Measurements from ENCODE around the gene PIPOX.

PIPOX gene

DNA sequence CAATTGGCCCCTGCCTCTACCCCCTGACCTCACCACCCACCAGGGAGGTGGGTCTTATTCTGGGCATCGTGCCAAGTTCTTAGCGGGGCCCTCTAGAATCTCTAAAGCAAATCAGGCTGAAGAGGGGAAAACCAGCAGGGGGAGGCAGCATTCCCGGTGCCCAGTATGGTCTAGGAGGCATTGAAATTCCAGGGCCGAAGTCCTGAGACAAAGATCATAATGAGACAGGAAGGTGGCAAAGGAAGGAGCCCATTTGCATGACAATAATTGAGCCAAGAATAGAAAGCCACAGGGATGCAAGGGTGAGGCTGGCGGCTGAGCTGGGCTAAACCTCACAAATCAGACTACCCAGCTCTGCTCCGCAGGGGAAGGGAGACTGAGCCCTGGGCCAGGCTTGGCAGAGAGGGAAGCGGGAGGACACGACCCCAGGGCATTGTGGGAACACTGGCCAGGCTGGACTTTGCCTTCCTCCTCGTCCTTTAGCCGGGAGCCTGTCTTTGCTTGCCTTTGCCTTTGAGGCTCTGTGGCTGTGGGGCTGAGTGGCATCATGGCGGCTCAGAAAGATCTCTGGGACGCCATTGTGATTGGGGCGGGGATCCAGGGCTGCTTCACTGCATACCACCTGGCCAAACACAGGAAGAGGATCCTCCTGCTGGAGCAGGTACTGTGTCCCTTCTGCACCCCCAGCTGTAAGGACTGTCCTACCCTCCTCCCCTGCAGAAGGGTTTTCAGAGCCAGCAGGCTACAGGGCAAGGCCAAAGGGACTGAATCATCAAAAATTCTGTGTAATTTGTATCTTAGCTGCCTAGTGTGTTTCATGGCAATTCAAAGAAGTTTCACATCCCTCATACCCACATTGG lies at the start of gene PIPOX:
TSS of gene PIPOX (plus strand) at position 463 of the 860 bp plus-strand sequence. CDS start at position 548, 85 bp downstream.
- Histone ChIP-seq H3K27me3 (ENCODE audit: insufficient read depth, low read length) (no peaks in the 10 kb centered on the region), H3K27ac (ENCODE audit: low read length) (peak within 1 kb of the TSS; percentile 83), H3K9me3 (ENCODE audit: insufficient read depth, low read depth, low read length) (no peaks in the 10 kb centered on the region), H3K9ac (ENCODE audit: low read depth, low read length) (peak within 1 kb of the TSS; percentile 71), H3K4me3 (ENCODE audit: low read length) (peak within 1 kb of the TSS; percentile 42), H3K36me3 (ENCODE audit: insufficient read depth, low read depth, low read length) (peaks cover 8% of the 10 kb centered on the region; the same call in 1 of the 2 replicates), H3K4me1 (ENCODE audit: insufficient read depth, low read length) (peaks cover 38% of the 10 kb centered on the region)

- H3K4me3 ChIP-seq (ENCODE audit: low read length) = no peak overlapping the region
- H3K27ac ChIP-seq (ENCODE audit: low read length) = no peak overlapping the region
- H3K9me3 ChIP-seq (ENCODE audit: insufficient read depth, low read depth, low read length) = no peaks in the 10 kb centered on the region
- no peak overlapping the region for H3K9ac ChIP-seq (ENCODE audit: low read depth, low read length)
- H3K27me3 ChIP-seq (ENCODE audit: insufficient read depth, low read length) = peaks cover 18% of the 10 kb centered on the region
- no peaks in the 10 kb centered on the region for H3K36me3 ChIP-seq (ENCODE audit: insufficient read depth, low read depth, low read length)
- H3K4me1 ChIP-seq (ENCODE audit: insufficient read depth, low read length) = peaks cover 4% of the 10 kb centered on the region; the same call in 1 of the 2 replicates
Measured at GRCh38 chr17:28993645-28994426, 49.1 kb upstream of the PIPOX start.

DNA sequence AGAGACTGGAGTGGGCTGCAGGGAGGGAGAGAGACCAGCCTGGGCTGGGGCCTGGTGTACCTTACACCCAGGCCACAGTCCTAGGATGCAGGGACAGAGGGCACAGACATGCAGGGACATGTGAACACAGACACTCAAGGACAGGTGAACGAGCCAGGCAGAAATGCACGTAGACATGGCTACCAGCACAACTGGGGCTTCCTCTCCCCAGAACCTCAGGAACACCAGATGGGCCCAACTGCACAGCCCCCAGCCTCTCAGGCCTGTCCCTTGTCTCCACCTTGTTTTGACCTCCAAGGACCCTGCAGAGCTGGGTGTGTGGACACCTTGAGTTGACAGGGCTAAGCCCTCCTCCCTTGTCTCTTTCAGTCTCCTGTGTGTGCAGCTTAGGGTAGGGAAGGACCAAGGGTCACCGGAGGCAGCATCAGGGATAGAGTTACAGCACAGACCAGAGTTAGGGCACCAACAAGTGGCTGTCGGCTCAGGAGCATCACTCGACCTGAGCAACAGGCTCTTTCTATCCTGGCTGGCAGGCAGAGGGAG lies 46.3 kb upstream of the PIPOX start:
- H3K36me3 ChIP-seq (ENCODE audit: insufficient read depth, low read depth, low read length) = no peaks in the 10 kb centered on the region
- no peak overlapping the region for H3K9ac ChIP-seq (ENCODE audit: low read depth, low read length)
- H3K27ac ChIP-seq (ENCODE audit: low read length) = no peak overlapping the region
- peaks cover 8% of the 10 kb centered on the region; the same call in 1 of the 2 replicates for H3K4me1 ChIP-seq (ENCODE audit: insufficient read depth, low read length)
- H3K9me3 ChIP-seq (ENCODE audit: insufficient read depth, low read depth, low read length) = no peaks in the 10 kb centered on the region
- H3K27me3 ChIP-seq (ENCODE audit: insufficient read depth, low read length) = peaks cover 23% of the 10 kb centered on the region; the same call in 1 of the 2 replicates
- H3K4me3 ChIP-seq (ENCODE audit: low read length) = no peak overlapping the region

- no peak overlapping the region for H3K9ac ChIP-seq (ENCODE audit: low read depth, low read length)
- no peaks in the 10 kb centered on the region for H3K36me3 ChIP-seq (ENCODE audit: insufficient read depth, low read depth, low read length)
- H3K9me3 ChIP-seq (ENCODE audit: insufficient read depth, low read depth, low read length) = no peaks in the 10 kb centered on the region
- peaks cover 27% of the 10 kb centered on the region; the same call in 1 of the 2 replicates for H3K27me3 ChIP-seq (ENCODE audit: insufficient read depth, low read length)
- no peak overlapping the region for H3K27ac ChIP-seq (ENCODE audit: low read length)
- H3K4me1 ChIP-seq (ENCODE audit: insufficient read depth, low read length) = peaks cover 20% of the 10 kb centered on the region
- no peak overlapping the region for H3K4me3 ChIP-seq (ENCODE audit: low read length)
Measured at GRCh38 chr17:28997806-28998205, 45.1 kb upstream of the PIPOX start.

- peaks cover 21% of the 10 kb centered on the region for H3K4me1 ChIP-seq (ENCODE audit: insufficient read depth, low read length)
- H3K27me3 ChIP-seq (ENCODE audit: insufficient read depth, low read length) = peaks cover 41% of the 10 kb centered on the region
- no peak overlapping the region for H3K4me3 ChIP-seq (ENCODE audit: low read length)
Measured at GRCh38 chr17:28999206-28999605, 43.7 kb upstream of the PIPOX start.

DNA sequence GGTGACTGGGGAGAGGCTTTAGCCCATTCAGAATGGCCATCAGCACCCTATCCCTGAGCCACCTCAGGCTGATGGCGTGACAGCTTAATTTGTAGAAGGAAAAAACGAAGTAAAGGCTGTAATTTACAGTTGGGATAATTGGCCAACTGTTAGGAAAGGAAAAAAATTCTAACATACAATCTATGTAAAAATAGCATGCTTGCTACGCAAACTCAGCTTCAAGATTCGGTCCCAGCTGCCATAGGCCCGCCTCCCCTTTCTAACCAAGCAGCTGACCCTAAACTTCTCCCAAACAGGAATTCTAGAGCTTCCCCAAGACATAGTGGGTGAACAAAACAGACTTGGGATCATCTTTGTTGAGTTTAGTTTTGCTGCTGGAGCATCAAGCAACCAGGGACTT lies 42.0 kb upstream of the PIPOX start:
- Histone ChIP-seq H3K9ac (ENCODE audit: low read depth, low read length) (no peak overlapping the region), H3K27ac (ENCODE audit: low read length) (no peak overlapping the region), H3K27me3 (ENCODE audit: insufficient read depth, low read length) (peaks cover 55% of the 10 kb centered on the region), H3K36me3 (ENCODE audit: insufficient read depth, low read depth, low read length) (no peaks in the 10 kb centered on the region), H3K9me3 (ENCODE audit: insufficient read depth, low read depth, low read length) (no peaks in the 10 kb centered on the region), H3K4me3 (ENCODE audit: low read length) (no peak overlapping the region), H3K4me1 (ENCODE audit: insufficient read depth, low read length) (peaks cover 21% of the 10 kb centered on the region)

More at GRCh38 chr17:28999206-28999605, 43.7 kb upstream of the PIPOX start:
- Histone ChIP-seq H3K9ac (ENCODE audit: low read depth, low read length) (no peak overlapping the region), H3K36me3 (ENCODE audit: insufficient read depth, low read depth, low read length) (no peaks in the 10 kb centered on the region), H3K9me3 (ENCODE audit: insufficient read depth, low read depth, low read length) (no peaks in the 10 kb centered on the region), H3K27ac (ENCODE audit: low read length) (no peak overlapping the region)

DNA sequence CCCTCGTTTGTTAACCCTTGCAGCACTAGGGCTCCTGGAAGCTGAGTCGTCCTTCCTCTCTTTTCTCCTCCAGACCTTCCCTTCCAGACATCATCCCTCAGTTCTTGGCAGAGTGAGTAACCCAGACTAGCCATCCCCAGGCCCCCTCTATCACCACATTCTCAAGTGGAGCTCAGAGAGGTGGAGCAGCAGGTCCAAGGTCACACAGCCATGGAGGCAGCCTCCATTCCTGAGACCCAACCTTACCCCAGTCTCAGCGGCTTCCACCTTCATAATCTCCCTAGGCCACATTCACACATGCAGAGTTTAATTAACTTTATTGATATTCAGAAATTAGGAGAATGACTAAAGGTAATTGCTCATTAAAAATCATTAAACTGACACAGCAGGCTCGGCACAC lies 40.1 kb upstream of the PIPOX start:
- Histone ChIP-seq H3K36me3 (ENCODE audit: insufficient read depth, low read depth, low read length) (no peaks in the 10 kb centered on the region), H3K4me1 (ENCODE audit: insufficient read depth, low read length) (peaks cover 28% of the 10 kb centered on the region), H3K9me3 (ENCODE audit: insufficient read depth, low read depth, low read length) (no peaks in the 10 kb centered on the region), H3K27me3 (ENCODE audit: insufficient read depth, low read length) (peaks cover 66% of the 10 kb centered on the region), H3K27ac (ENCODE audit: low read length) (no peak overlapping the region), H3K9ac (ENCODE audit: low read depth, low read length) (no peak overlapping the region), H3K4me3 (ENCODE audit: low read length) (no peak overlapping the region)

GRCh38 chr17:29003289-29003688 lies 39.7 kb upstream of the PIPOX start:
- peaks cover 69% of the 10 kb centered on the region for H3K27me3 ChIP-seq (ENCODE audit: insufficient read depth, low read length)

GRCh38 chr17:29004081-29004692 lies 38.8 kb upstream of the PIPOX start:
- H3K9me3 ChIP-seq (ENCODE audit: insufficient read depth, low read depth, low read length) = no peaks in the 10 kb centered on the region
- no peak overlapping the region for H3K9ac ChIP-seq (ENCODE audit: low read depth, low read length)
- no peaks in the 10 kb centered on the region for H3K36me3 ChIP-seq (ENCODE audit: insufficient read depth, low read depth, low read length)
- peaks cover 66% of the 10 kb centered on the region for H3K27me3 ChIP-seq (ENCODE audit: insufficient read depth, low read length)
- H3K27ac ChIP-seq (ENCODE audit: low read length) = no peak overlapping the region
- H3K4me3 ChIP-seq (ENCODE audit: low read length) = no peak overlapping the region
- peaks cover 35% of the 10 kb centered on the region for H3K4me1 ChIP-seq (ENCODE audit: insufficient read depth, low read length)

More at GRCh38 chr17:29003289-29003688, 39.7 kb upstream of the PIPOX start:
- H3K27ac ChIP-seq (ENCODE audit: low read length) = no peak overlapping the region
- H3K4me1 ChIP-seq (ENCODE audit: insufficient read depth, low read length) = peaks cover 31% of the 10 kb centered on the region
- H3K4me3 ChIP-seq (ENCODE audit: low read length) = no peak overlapping the region
- no peak overlapping the region for H3K9ac ChIP-seq (ENCODE audit: low read depth, low read length)
- no peaks in the 10 kb centered on the region for H3K9me3 ChIP-seq (ENCODE audit: insufficient read depth, low read depth, low read length)
- no peaks in the 10 kb centered on the region for H3K36me3 ChIP-seq (ENCODE audit: insufficient read depth, low read depth, low read length)

DNA sequence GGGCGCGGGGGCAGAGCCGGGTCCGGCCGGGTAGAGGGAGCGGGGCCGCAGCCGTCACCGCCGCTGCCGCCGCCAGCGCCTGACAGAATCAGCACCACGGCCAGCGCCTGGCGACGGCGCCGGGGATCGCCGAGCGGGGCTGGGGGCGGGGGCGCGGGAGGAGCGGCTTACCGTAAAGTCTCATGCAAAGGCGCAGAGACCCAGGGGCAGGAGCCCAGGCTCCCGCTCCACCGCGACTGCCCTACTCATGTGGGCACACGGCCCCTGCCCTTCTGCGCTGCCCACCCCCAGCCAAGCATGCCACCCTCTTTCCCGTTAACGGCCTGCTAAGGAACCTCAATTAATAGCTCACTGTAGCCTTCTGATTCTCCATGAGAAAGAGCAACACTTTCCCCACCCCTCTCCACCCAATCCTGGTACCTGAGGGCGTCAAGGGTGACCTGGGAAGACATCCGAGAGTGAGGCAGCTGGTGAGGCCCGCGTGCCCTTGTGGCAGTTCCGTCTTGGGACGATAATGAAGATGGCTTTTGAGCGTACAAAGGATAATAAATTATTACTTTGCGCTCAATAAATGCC lies 36.9 kb upstream of the PIPOX start, which contains the start of gene SEZ6:
TSS of gene SEZ6 (minus strand) at position 98 of the 576 bp plus-strand sequence. CDS start 164 bp downstream, outside the sequence.
- no peak within 1 kb of the TSS for H3K9ac ChIP-seq (ENCODE audit: low read depth, low read length)
- H3K4me1 ChIP-seq (ENCODE audit: insufficient read depth, low read length) = peaks cover 49% of the 10 kb centered on the region
- peak within 1 kb of the TSS; percentile 55; the same call in 1 of the 2 replicates for H3K4me3 ChIP-seq (ENCODE audit: low read length)
- H3K9me3 ChIP-seq (ENCODE audit: insufficient read depth, low read depth, low read length) = no peaks in the 10 kb centered on the region
- peaks cover 65% of the 10 kb centered on the region for H3K27me3 ChIP-seq (ENCODE audit: insufficient read depth, low read length)
- no peaks in the 10 kb centered on the region for H3K36me3 ChIP-seq (ENCODE audit: insufficient read depth, low read depth, low read length)
- H3K27ac ChIP-seq (ENCODE audit: low read length) = no peak within 1 kb of the TSS

DNA sequence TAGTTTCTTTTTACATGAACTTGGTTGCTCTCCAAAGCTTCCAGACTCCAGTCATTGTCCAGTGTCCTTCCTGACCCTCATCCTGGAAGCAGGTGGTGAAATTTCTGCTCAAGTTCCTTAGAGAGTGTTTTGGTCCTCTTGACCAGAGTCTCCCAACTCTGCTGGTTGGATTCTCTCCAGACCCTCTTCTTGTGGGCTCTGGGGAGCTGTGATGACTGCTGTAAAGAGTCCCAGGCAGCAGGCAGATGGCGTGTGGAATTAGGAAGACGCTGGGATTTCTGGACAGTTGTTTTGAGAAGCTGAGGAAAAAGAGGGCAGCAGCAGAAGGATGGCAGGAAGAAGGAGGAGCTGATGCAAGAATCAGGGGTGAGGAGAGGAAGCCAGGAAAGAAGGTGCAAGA lies 35.5 kb upstream of the PIPOX start:
- Histone ChIP-seq H3K36me3 (ENCODE audit: insufficient read depth, low read depth, low read length) (no peaks in the 10 kb centered on the region), H3K9ac (ENCODE audit: low read depth, low read length) (no peak overlapping the region), H3K4me1 (ENCODE audit: insufficient read depth, low read length) (peaks cover 39% of the 10 kb centered on the region), H3K27me3 (ENCODE audit: insufficient read depth, low read length) (peaks cover 65% of the 10 kb centered on the region), H3K27ac (ENCODE audit: low read length) (no peak overlapping the region), H3K4me3 (ENCODE audit: low read length) (no peak overlapping the region), H3K9me3 (ENCODE audit: insufficient read depth, low read depth, low read length) (no peaks in the 10 kb centered on the region)

Data from iPS-20b (cell line).